Adipocyte (in vitro differentiated cells): ENCODE results near the gene HMGB4.

Experiments
- DNase-seq: peaks from one replicate; pipeline ENCODE4 v3.0.0-alpha.2; 2015; ENCODE audit warnings: low read depth
- H3K27me3 ChIP-seq: replicated peaks from 2 replicates; pipeline ENCODE4 v1.7.0; 2013; ENCODE audit warnings: mild to moderate bottlenecking, low read length, moderate library complexity; ENCODE audit not compliant: control insufficient read depth, insufficient read depth
- H3K36me3 ChIP-seq: 2 replicates; pipeline ENCODE4 v1.7.0; 2013; ENCODE audit warnings: low read length, mild to moderate bottlenecking, moderate library complexity; ENCODE audit not compliant: control insufficient read depth, insufficient read depth, severe bottlenecking
- H3K4me1 ChIP-seq: 2 replicates; pipeline ENCODE4 v1.7.0; 2013; ENCODE audit warnings: mild to moderate bottlenecking, low read length, moderate library complexity; ENCODE audit not compliant: control insufficient read depth, insufficient read depth
- H3K4me3 ChIP-seq: 2 replicates; pipeline ENCODE4 v1.7.0; 2013; ENCODE audit warnings: mild to moderate bottlenecking, low read length, moderate library complexity
- H3K9ac ChIP-seq: 2 replicates; pipeline ENCODE4 v1.7.0; 2013; ENCODE audit warnings: mild to moderate bottlenecking, low read length, moderate library complexity
- H3K9me3 ChIP-seq: 2 replicates; pipeline ENCODE4 v1.7.0; 2013; ENCODE audit warnings: mild to moderate bottlenecking, low read length, moderate library complexity; ENCODE audit not compliant: control insufficient read depth

Gene HMGB4

GRCh38 chr1:33848205-33848937 lies 15.5 kb upstream of the HMGB4 start:
- no peak for DNase-seq
- no peak overlapping the region for H3K4me3 ChIP-seq
- H3K4me1 ChIP-seq, result peaks cover 13% of the 10 kb centered on the region

GRCh38 chr1:33849211-33849610 lies 14.7 kb upstream of the HMGB4 start:
- peaks cover 16% of the 10 kb centered on the region for H3K4me1 ChIP-seq
- H3K9ac ChIP-seq, result no peak overlapping the region
- H3K27me3 ChIP-seq, result no peaks in the 10 kb centered on the region
- no peak overlapping the region for H3K4me3 ChIP-seq
- no peaks in the 10 kb centered on the region for H3K9me3 ChIP-seq
- H3K36me3 ChIP-seq, result no peaks in the 10 kb centered on the region
- no peak for DNase-seq

More at GRCh38 chr1:33848205-33848937, 15.5 kb upstream of the HMGB4 start:
- Histone ChIP-seq H3K9me3 (no peaks in the 10 kb centered on the region), H3K9ac (no peak overlapping the region), H3K36me3 (no peaks in the 10 kb centered on the region), H3K27me3 (no peaks in the 10 kb centered on the region)

GRCh38 chr1:33850481-33850880 lies 13.4 kb upstream of the HMGB4 start:
- no peaks in the 10 kb centered on the region for H3K9me3 ChIP-seq
- no peak for DNase-seq
- H3K36me3 ChIP-seq, result no peaks in the 10 kb centered on the region
- no peaks in the 10 kb centered on the region for H3K27me3 ChIP-seq
- no peak overlapping the region for H3K4me3 ChIP-seq
- H3K4me1 ChIP-seq, result peaks cover 16% of the 10 kb centered on the region
- no peak overlapping the region for H3K9ac ChIP-seq

- no peaks in the 10 kb centered on the region for H3K27me3 ChIP-seq
- H3K36me3 ChIP-seq, result no peaks in the 10 kb centered on the region
- H3K4me3 ChIP-seq, result no peak overlapping the region
- H3K9me3 ChIP-seq, result no peaks in the 10 kb centered on the region
- peak; percentile 55 for DNase-seq
- H3K9ac ChIP-seq, result no peak overlapping the region
- H3K4me1 ChIP-seq, result peaks cover 16% of the 10 kb centered on the region
Observed at GRCh38 chr1:33852711-33853110, 11.2 kb upstream of the HMGB4 start.

- Histone ChIP-seq H3K9ac (no peak overlapping the region), H3K9me3 (no peaks in the 10 kb centered on the region), H3K4me3 (no peak overlapping the region), H3K36me3 (no peaks in the 10 kb centered on the region), H3K27me3 (no peaks in the 10 kb centered on the region), H3K4me1 (peaks cover 16% of the 10 kb centered on the region)
- DNase-seq, result no peak
Observed at GRCh38 chr1:33853431-33853830, 10.4 kb upstream of the HMGB4 start.

- H3K9ac ChIP-seq, result no peak overlapping the region
- H3K27me3 ChIP-seq, result no peaks in the 10 kb centered on the region
- no peak for DNase-seq
- peaks cover 16% of the 10 kb centered on the region for H3K4me1 ChIP-seq
- H3K4me3 ChIP-seq, result no peak overlapping the region
- H3K36me3 ChIP-seq, result no peaks in the 10 kb centered on the region
- H3K9me3 ChIP-seq, result no peaks in the 10 kb centered on the region
Observed at GRCh38 chr1:33854091-33854490, 9.8 kb upstream of the HMGB4 start.

GRCh38 chr1:33860671-33861070 lies 3.2 kb upstream of the HMGB4 start:
- Histone ChIP-seq H3K4me3 (no peak overlapping the region), H3K27me3 (no peaks in the 10 kb centered on the region), H3K4me1 (peaks cover 4% of the 10 kb centered on the region), H3K9me3 (no peaks in the 10 kb centered on the region), H3K9ac (no peak overlapping the region), H3K36me3 (no peaks in the 10 kb centered on the region)
- DNase-seq, result no peak

GRCh38 chr1:33864460-33865389 lies 846 bp downstream of the HMGB4 start:
- no peaks in the 10 kb centered on the region for H3K9me3 ChIP-seq
- H3K4me1 ChIP-seq, result peaks cover 13% of the 10 kb centered on the region
- no peaks in the 10 kb centered on the region for H3K36me3 ChIP-seq
- H3K4me3 ChIP-seq, result no peak overlapping the region
- no peak for DNase-seq
- no peak overlapping the region for H3K9ac ChIP-seq
- no peaks in the 10 kb centered on the region for H3K27me3 ChIP-seq

- H3K27me3 ChIP-seq, result no peaks in the 10 kb centered on the region
- no peak overlapping the region for H3K4me3 ChIP-seq
- peak; percentile 36 for DNase-seq
- no peaks in the 10 kb centered on the region for H3K9me3 ChIP-seq
- no peak overlapping the region for H3K9ac ChIP-seq
- peaks cover 8% of the 10 kb centered on the region for H3K4me1 ChIP-seq
- H3K36me3 ChIP-seq, result no peaks in the 10 kb centered on the region
Observed at GRCh38 chr1:33866281-33866680, 2.4 kb downstream of the HMGB4 start.

GRCh38 chr1:33867684-33868083 lies 3.8 kb downstream of the HMGB4 start:
- no peak for DNase-seq
- Histone ChIP-seq H3K4me1 (peaks cover 8% of the 10 kb centered on the region), H3K9ac (no peak overlapping the region), H3K9me3 (no peaks in the 10 kb centered on the region), H3K4me3 (no peak overlapping the region), H3K27me3 (no peaks in the 10 kb centered on the region), H3K36me3 (no peaks in the 10 kb centered on the region)

- Histone ChIP-seq H3K4me1 (peaks cover 12% of the 10 kb centered on the region), H3K27me3 (no peaks in the 10 kb centered on the region), H3K9ac (no peak overlapping the region), H3K4me3 (no peak overlapping the region), H3K36me3 (no peaks in the 10 kb centered on the region), H3K9me3 (no peaks in the 10 kb centered on the region)
- no peak for DNase-seq
Observed at GRCh38 chr1:33872275-33872674, 8.4 kb downstream of the HMGB4 start.
